ENCODE results near the gene MRPL4.

Gene MRPL4

GRCh38 chr19:10289167-10289835, 37.3 kb downstream of the MRPL4 start:
- peak; percentile 48 to 64 for DNase-seq (ENCODE audit: low spot score in 2 of 2)
- H3K4me3 Mint-ChIP-seq = peak overlapping the region; percentile 87
- H3K4me1 Mint-ChIP-seq = peaks cover 55% of the 10 kb centered on the region
- peaks cover 62% of the 10 kb centered on the region for H3K27me3 Mint-ChIP-seq
- H3K9me3 Mint-ChIP-seq = no peaks in the 10 kb centered on the region
- ATAC-seq (replicated peaks; ENCODE audit: extremely low read depth, poor library complexity, severe bottlenecking) = peak; percentile 75
- no peak overlapping the region for H3K27ac Mint-ChIP-seq (ENCODE audit: low read depth)
- peaks cover 32% of the 10 kb centered on the region for H3K36me3 Mint-ChIP-seq (ENCODE audit: insufficient read depth)

- Mint-ChIP-seq H3K4me3 (peak within 1 kb of the TSS; percentile 87), H3K36me3 (ENCODE audit: insufficient read depth) (peaks cover 28% of the 10 kb centered on the region)
Measured at GRCh38 chr19:10289836-10290356, 37.9 kb downstream of the MRPL4 start, which contains the start of gene ICAM5. Gene ICAM5 (plus strand): TSS chr19:10289952. CDS start chr19:10290044, 92 bp downstream.

GRCh38 chr19:10290357-10290875, 38.4 kb downstream of the MRPL4 start:
- H3K9me3 Mint-ChIP-seq = no peaks in the 10 kb centered on the region
- peak overlapping the region; percentile 92 for H3K27ac Mint-ChIP-seq (ENCODE audit: low read depth)
- H3K4me1 Mint-ChIP-seq = peaks cover 57% of the 10 kb centered on the region
- ATAC-seq (replicated peaks; ENCODE audit: extremely low read depth, poor library complexity, severe bottlenecking) = no peak
- H3K4me3 Mint-ChIP-seq = peak overlapping the region; percentile 87
- H3K36me3 Mint-ChIP-seq (ENCODE audit: insufficient read depth) = peaks cover 23% of the 10 kb centered on the region
- H3K27me3 Mint-ChIP-seq = peaks cover 62% of the 10 kb centered on the region
- DNase-seq (ENCODE audit: low spot score in 2 of 2) = no peak

More at GRCh38 chr19:10289836-10290356, 37.9 kb downstream of the MRPL4 start, which contains the start of gene ICAM5:
- ATAC-seq (replicated peaks; ENCODE audit: extremely low read depth, poor library complexity, severe bottlenecking) (peak; percentile 31), DNase-seq (ENCODE audit: low spot score in 2 of 2) (no peak)
- no peaks in the 10 kb centered on the region for H3K9me3 Mint-ChIP-seq
- H3K27ac Mint-ChIP-seq (ENCODE audit: low read depth) = peak within 1 kb of the TSS; percentile 92
- peaks cover 55% of the 10 kb centered on the region for H3K4me1 Mint-ChIP-seq
- H3K27me3 Mint-ChIP-seq = peaks cover 62% of the 10 kb centered on the region

- Mint-ChIP-seq H3K4me3 (peak overlapping the region; percentile 87), H3K27ac (ENCODE audit: low read depth) (no peak overlapping the region), H3K36me3 (ENCODE audit: insufficient read depth) (peaks cover 19% of the 10 kb centered on the region), H3K4me1 (peaks cover 63% of the 10 kb centered on the region), H3K9me3 (no peaks in the 10 kb centered on the region), H3K27me3 (peaks cover 62% of the 10 kb centered on the region)
- peak; percentile 5 for ATAC-seq (replicated peaks; ENCODE audit: extremely low read depth, poor library complexity, severe bottlenecking)
- DNase-seq (ENCODE audit: low spot score in 2 of 2) = peak in 1 of 2 donors; percentile 16
Measured at GRCh38 chr19:10290876-10291553, 39.0 kb downstream of the MRPL4 start.

- peaks cover 62% of the 10 kb centered on the region for H3K27me3 Mint-ChIP-seq
Measured at GRCh38 chr19:10291554-10292205, 39.7 kb downstream of the MRPL4 start.

GRCh38 chr19:10292206-10292788, 40.3 kb downstream of the MRPL4 start:
- Mint-ChIP-seq H3K36me3 (ENCODE audit: insufficient read depth) (peaks cover 16% of the 10 kb centered on the region), H3K27me3 (peaks cover 62% of the 10 kb centered on the region), H3K27ac (ENCODE audit: low read depth) (peak overlapping the region; percentile 85), H3K9me3 (no peaks in the 10 kb centered on the region), H3K4me3 (peak overlapping the region; percentile 87), H3K4me1 (peaks cover 52% of the 10 kb centered on the region)
- ATAC-seq (replicated peaks; ENCODE audit: extremely low read depth, poor library complexity, severe bottlenecking) (no peak), DNase-seq (ENCODE audit: low spot score in 2 of 2) (peak in 1 of 2 donors; percentile 48)

More at GRCh38 chr19:10291554-10292205, 39.7 kb downstream of the MRPL4 start:
- no peak for ATAC-seq (replicated peaks; ENCODE audit: extremely low read depth, poor library complexity, severe bottlenecking)
- Mint-ChIP-seq H3K4me1 (peaks cover 57% of the 10 kb centered on the region), H3K9me3 (no peaks in the 10 kb centered on the region), H3K27ac (ENCODE audit: low read depth) (peak overlapping the region; percentile 85), H3K36me3 (ENCODE audit: insufficient read depth) (peaks cover 16% of the 10 kb centered on the region), H3K4me3 (peak overlapping the region; percentile 87)
- DNase-seq (ENCODE audit: low spot score in 2 of 2) = no peak

- no peaks in the 10 kb centered on the region for H3K9me3 Mint-ChIP-seq
- peaks cover 15% of the 10 kb centered on the region for H3K36me3 Mint-ChIP-seq (ENCODE audit: insufficient read depth)
- H3K27ac Mint-ChIP-seq (ENCODE audit: low read depth) = peak overlapping the region; percentile 85
- H3K4me3 Mint-ChIP-seq = peak overlapping the region; percentile 87
- no peak for ATAC-seq (replicated peaks; ENCODE audit: extremely low read depth, poor library complexity, severe bottlenecking)
- no peak for DNase-seq (ENCODE audit: low spot score in 2 of 2)
- peaks cover 55% of the 10 kb centered on the region for H3K27me3 Mint-ChIP-seq
- peaks cover 52% of the 10 kb centered on the region for H3K4me1 Mint-ChIP-seq
Measured at GRCh38 chr19:10292789-10293636, 41.0 kb downstream of the MRPL4 start.

GRCh38 chr19:10293637-10294367, 41.8 kb downstream of the MRPL4 start:
- DNase-seq (ENCODE audit: low spot score in 2 of 2) = no peak
- H3K27me3 Mint-ChIP-seq = peaks cover 48% of the 10 kb centered on the region
- H3K4me3 Mint-ChIP-seq = peak overlapping the region; percentile 87

GRCh38 chr19:10294368-10294697, 42.3 kb downstream of the MRPL4 start:
- Mint-ChIP-seq H3K9me3 (no peaks in the 10 kb centered on the region), H3K27me3 (peaks cover 42% of the 10 kb centered on the region), H3K4me1 (peaks cover 42% of the 10 kb centered on the region), H3K27ac (ENCODE audit: low read depth) (no peak overlapping the region), H3K4me3 (peak overlapping the region; percentile 80), H3K36me3 (ENCODE audit: insufficient read depth) (peaks cover 13% of the 10 kb centered on the region)
- DNase-seq (ENCODE audit: low spot score in 2 of 2) (no peak), ATAC-seq (replicated peaks; ENCODE audit: extremely low read depth, poor library complexity, severe bottlenecking) (no peak)

More at GRCh38 chr19:10293637-10294367, 41.8 kb downstream of the MRPL4 start:
- Mint-ChIP-seq H3K36me3 (ENCODE audit: insufficient read depth) (peaks cover 15% of the 10 kb centered on the region), H3K4me1 (peaks cover 48% of the 10 kb centered on the region), H3K9me3 (no peaks in the 10 kb centered on the region), H3K27ac (ENCODE audit: low read depth) (peak overlapping the region; percentile 85)
- ATAC-seq (replicated peaks; ENCODE audit: extremely low read depth, poor library complexity, severe bottlenecking) = no peak

GRCh38 chr19:10295305-10295846, 43.4 kb downstream of the MRPL4 start:
- Mint-ChIP-seq H3K9me3 (no peaks in the 10 kb centered on the region), H3K4me1 (peaks cover 36% of the 10 kb centered on the region), H3K4me3 (peak overlapping the region; percentile 80), H3K27me3 (peaks cover 33% of the 10 kb centered on the region), H3K27ac (ENCODE audit: low read depth) (peak overlapping the region; percentile 66), H3K36me3 (ENCODE audit: insufficient read depth) (peaks cover 12% of the 10 kb centered on the region)
- DNase-seq (ENCODE audit: low spot score in 2 of 2) (peak; percentile 52 to 63), ATAC-seq (replicated peaks; ENCODE audit: extremely low read depth, poor library complexity, severe bottlenecking) (peak; percentile 70)
